T-helper 1 cell treated with Interleukin-12 subunit alpha and Interleukin-12 subunit beta and Interleukin-4 antibody, amounts not matched to agents 30 μg/mL and 1 μg/mL, for 36 hours (primary cell): ENCODE data around the gene NTM.

ENCODE experiments used
- H3K27ac Mint-ChIP-seq: one replicate; pipeline ENCODE4 v1.8.0; 2021; ENCODE audit warnings: mild to moderate bottlenecking, mixed read lengths
- H3K27me3 Mint-ChIP-seq: one replicate; pipeline ENCODE4 v1.8.0; 2021; ENCODE audit warnings: low read depth, mixed read lengths
- H3K36me3 Mint-ChIP-seq: one replicate; pipeline ENCODE4 v1.8.0; 2021; ENCODE audit warnings: low read depth, mixed read lengths
- H3K4me1 Mint-ChIP-seq: one replicate; pipeline ENCODE4 v1.8.0; 2021; ENCODE audit warnings: low read depth, mixed read lengths
- H3K4me3 Mint-ChIP-seq: one replicate; pipeline ENCODE4 v1.8.0; 2021; ENCODE audit warnings: mild to moderate bottlenecking, moderate library complexity, mixed read lengths
- H3K9me3 Mint-ChIP-seq: one replicate; pipeline ENCODE4 v1.8.0; 2021; ENCODE audit warnings: mixed read lengths

NTM gene

GRCh38 chr11:132226522-132226921, 856.1 kb downstream of the NTM start:
- Mint-ChIP-seq H3K9me3 (peaks cover 22% of the 10 kb centered on the region), H3K4me1 (no peaks in the 10 kb centered on the region), H3K27ac (no peak overlapping the region), H3K36me3 (no peaks in the 10 kb centered on the region), H3K4me3 (no peak overlapping the region), H3K27me3 (no peaks in the 10 kb centered on the region)

- H3K36me3 Mint-ChIP-seq, result no peaks in the 10 kb centered on the region
- H3K9me3 Mint-ChIP-seq, result peaks cover 17% of the 10 kb centered on the region
- H3K27ac Mint-ChIP-seq, result no peak overlapping the region
- no peaks in the 10 kb centered on the region for H3K27me3 Mint-ChIP-seq
- no peaks in the 10 kb centered on the region for H3K4me1 Mint-ChIP-seq
- no peak overlapping the region for H3K4me3 Mint-ChIP-seq
Measured at GRCh38 chr11:132228746-132229325, 858.4 kb downstream of the NTM start.

GRCh38 chr11:132231656-132232347, 861.4 kb downstream of the NTM start:
- H3K4me1 Mint-ChIP-seq, result no peaks in the 10 kb centered on the region
- no peaks in the 10 kb centered on the region for H3K27me3 Mint-ChIP-seq
- no peak overlapping the region for H3K4me3 Mint-ChIP-seq
- H3K36me3 Mint-ChIP-seq, result no peaks in the 10 kb centered on the region
- no peak overlapping the region for H3K27ac Mint-ChIP-seq
- H3K9me3 Mint-ChIP-seq, result peaks cover 6% of the 10 kb centered on the region

GRCh38 chr11:132234878-132235277, 864.5 kb downstream of the NTM start:
- H3K27me3 Mint-ChIP-seq, result no peaks in the 10 kb centered on the region
- no peak overlapping the region for H3K27ac Mint-ChIP-seq
- no peaks in the 10 kb centered on the region for H3K4me1 Mint-ChIP-seq
- H3K36me3 Mint-ChIP-seq, result no peaks in the 10 kb centered on the region
- no peaks in the 10 kb centered on the region for H3K9me3 Mint-ChIP-seq
- no peak overlapping the region for H3K4me3 Mint-ChIP-seq

GRCh38 chr11:132237781-132238180, 867.4 kb downstream of the NTM start:
- no peak overlapping the region for H3K4me3 Mint-ChIP-seq
- H3K36me3 Mint-ChIP-seq, result no peaks in the 10 kb centered on the region
- H3K27ac Mint-ChIP-seq, result no peak overlapping the region
- H3K27me3 Mint-ChIP-seq, result no peaks in the 10 kb centered on the region
- H3K4me1 Mint-ChIP-seq, result no peaks in the 10 kb centered on the region
- peaks cover 3% of the 10 kb centered on the region for H3K9me3 Mint-ChIP-seq

- no peak overlapping the region for H3K4me3 Mint-ChIP-seq
- H3K27ac Mint-ChIP-seq, result no peak overlapping the region
- H3K9me3 Mint-ChIP-seq, result peaks cover 3% of the 10 kb centered on the region
- no peaks in the 10 kb centered on the region for H3K27me3 Mint-ChIP-seq
- H3K4me1 Mint-ChIP-seq, result no peaks in the 10 kb centered on the region
- no peaks in the 10 kb centered on the region for H3K36me3 Mint-ChIP-seq
Measured at GRCh38 chr11:132238331-132238866, 868.0 kb downstream of the NTM start.

GRCh38 chr11:132240374-132240773, 870.0 kb downstream of the NTM start:
- Mint-ChIP-seq H3K9me3 (peaks cover 3% of the 10 kb centered on the region), H3K27me3 (no peaks in the 10 kb centered on the region), H3K4me1 (no peaks in the 10 kb centered on the region), H3K4me3 (no peak overlapping the region), H3K36me3 (no peaks in the 10 kb centered on the region), H3K27ac (no peak overlapping the region)

- Mint-ChIP-seq H3K27me3 (no peaks in the 10 kb centered on the region), H3K9me3 (peaks cover 3% of the 10 kb centered on the region), H3K4me3 (no peak overlapping the region), H3K4me1 (no peaks in the 10 kb centered on the region), H3K36me3 (no peaks in the 10 kb centered on the region), H3K27ac (no peak overlapping the region)
Measured at GRCh38 chr11:132242632-132243031, 872.2 kb downstream of the NTM start.

GRCh38 chr11:132244846-132245245, 874.4 kb downstream of the NTM start:
- H3K4me3 Mint-ChIP-seq, result no peak overlapping the region
- H3K27me3 Mint-ChIP-seq, result no peaks in the 10 kb centered on the region
- peaks cover 3% of the 10 kb centered on the region for H3K9me3 Mint-ChIP-seq
- H3K36me3 Mint-ChIP-seq, result no peaks in the 10 kb centered on the region
- no peaks in the 10 kb centered on the region for H3K4me1 Mint-ChIP-seq
- no peak overlapping the region for H3K27ac Mint-ChIP-seq

GRCh38 chr11:132245403-132246385, 875.3 kb downstream of the NTM start:
- H3K9me3 Mint-ChIP-seq, result no peaks in the 10 kb centered on the region
- no peak overlapping the region for H3K4me3 Mint-ChIP-seq
- no peaks in the 10 kb centered on the region for H3K36me3 Mint-ChIP-seq
- no peaks in the 10 kb centered on the region for H3K4me1 Mint-ChIP-seq
- no peak overlapping the region for H3K27ac Mint-ChIP-seq
- H3K27me3 Mint-ChIP-seq, result no peaks in the 10 kb centered on the region

GRCh38 chr11:132248580-132248979, 878.2 kb downstream of the NTM start:
- Mint-ChIP-seq H3K4me1 (no peaks in the 10 kb centered on the region), H3K36me3 (no peaks in the 10 kb centered on the region), H3K9me3 (no peaks in the 10 kb centered on the region), H3K4me3 (no peak overlapping the region), H3K27me3 (no peaks in the 10 kb centered on the region), H3K27ac (no peak overlapping the region)

- H3K27ac Mint-ChIP-seq, result no peak overlapping the region
- H3K27me3 Mint-ChIP-seq, result no peaks in the 10 kb centered on the region
- no peaks in the 10 kb centered on the region for H3K9me3 Mint-ChIP-seq
- no peaks in the 10 kb centered on the region for H3K36me3 Mint-ChIP-seq
- H3K4me3 Mint-ChIP-seq, result no peak overlapping the region
- no peaks in the 10 kb centered on the region for H3K4me1 Mint-ChIP-seq
Measured at GRCh38 chr11:132249256-132249655, 878.8 kb downstream of the NTM start.

GRCh38 chr11:132251061-132251460, 880.6 kb downstream of the NTM start:
- no peaks in the 10 kb centered on the region for H3K9me3 Mint-ChIP-seq
- no peak overlapping the region for H3K27ac Mint-ChIP-seq
- no peak overlapping the region for H3K4me3 Mint-ChIP-seq
- H3K4me1 Mint-ChIP-seq, result no peaks in the 10 kb centered on the region
- no peaks in the 10 kb centered on the region for H3K36me3 Mint-ChIP-seq
- no peaks in the 10 kb centered on the region for H3K27me3 Mint-ChIP-seq

- Mint-ChIP-seq H3K4me3 (no peak overlapping the region), H3K4me1 (no peaks in the 10 kb centered on the region), H3K27ac (no peak overlapping the region), H3K36me3 (no peaks in the 10 kb centered on the region), H3K27me3 (no peaks in the 10 kb centered on the region), H3K9me3 (no peaks in the 10 kb centered on the region)
Measured at GRCh38 chr11:132253469-132254264, 883.3 kb downstream of the NTM start.
